Left ventricle myocardium superior (tissue), 1 donor: ENCODE data around the gene UBE2G2. TPM values are rescaled to one million over a fixed set of nuclear protein-coding genes. Genes with fewer than 3 reads are reported as not detected.

Experiments
- ATAC-seq: fragments of 200-7000 bp; cut with Tn5 transposase; one replicate; pipeline ENCODE4 v1.9.1; 2020; ENCODE audit warnings: mild to moderate bottlenecking, moderate library complexity
- DNase-seq: peaks from one replicate; pipeline ENCODE4 v3.0.0-alpha.2; 2020
- intact Hi-C: fragments of 100-400 bp; cut with micrococcal nuclease; formaldehyde crosslinking; loops from one replicate; pipeline ENCODE4 v1.11.0; 2022
- total RNA-seq: library from RNA; stranded (reverse); fragmentation: NEBNext Ultra II Directional; extraction: Animal tissue kit (Norgen Biotek cat#: 25700); gene quantifications from one replicate; pipeline ENCODE4 v1.2.1, GENCODE V29; 2021
- donor health status: DM: no; HTN: yes; CAD: no; lungs with severe emphysema.

Gene UBE2G2
- total RNA-seq, 1 donor from 2014 or later = 70.0 TPM

- intact Hi-C loops = no loop called here
- ATAC-seq (no peak), DNase-seq (no peak)
Measured at GRCh38 chr21:44773291-44773932, 28.2 kb downstream of the UBE2G2 start.

DNA sequence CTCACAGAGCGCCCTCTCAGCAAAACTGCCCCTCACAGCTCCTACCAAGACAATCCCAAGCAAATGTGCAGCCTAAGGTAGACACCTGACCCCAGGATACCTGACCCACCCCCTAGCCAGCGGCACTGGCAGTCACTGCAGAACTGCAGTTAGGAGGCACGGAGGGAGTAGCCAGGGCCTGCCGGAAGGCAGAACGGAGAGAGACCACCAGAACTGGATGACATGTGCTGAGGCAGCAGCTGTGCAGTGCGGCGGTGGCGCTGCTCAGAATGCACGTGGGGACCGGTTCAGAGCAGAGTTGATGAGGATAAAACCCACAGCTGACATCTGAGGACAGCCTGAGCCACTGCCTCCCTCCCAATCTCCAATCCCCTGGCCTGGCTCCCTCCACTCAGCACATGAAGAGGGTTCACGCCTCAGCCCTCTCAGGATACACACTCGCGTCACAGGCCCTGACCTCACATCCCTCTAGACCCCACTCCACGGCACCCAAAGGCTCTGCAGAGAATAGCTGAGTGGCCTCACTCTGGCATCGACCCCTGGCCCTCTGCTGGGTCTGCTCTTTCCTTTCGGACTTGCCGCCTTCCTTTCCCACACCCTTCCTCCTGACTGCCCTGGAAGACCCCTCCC, 29.6 kb downstream of the UBE2G2 start:
- ATAC-seq = no peak
- intact Hi-C loops = no loop called here
- no peak for DNase-seq

- intact Hi-C loops = no loop called here
- ATAC-seq (no peak), DNase-seq (no peak)
Measured at GRCh38 chr21:44767834-44768831, 33.5 kb downstream of the UBE2G2 start.

DNA sequence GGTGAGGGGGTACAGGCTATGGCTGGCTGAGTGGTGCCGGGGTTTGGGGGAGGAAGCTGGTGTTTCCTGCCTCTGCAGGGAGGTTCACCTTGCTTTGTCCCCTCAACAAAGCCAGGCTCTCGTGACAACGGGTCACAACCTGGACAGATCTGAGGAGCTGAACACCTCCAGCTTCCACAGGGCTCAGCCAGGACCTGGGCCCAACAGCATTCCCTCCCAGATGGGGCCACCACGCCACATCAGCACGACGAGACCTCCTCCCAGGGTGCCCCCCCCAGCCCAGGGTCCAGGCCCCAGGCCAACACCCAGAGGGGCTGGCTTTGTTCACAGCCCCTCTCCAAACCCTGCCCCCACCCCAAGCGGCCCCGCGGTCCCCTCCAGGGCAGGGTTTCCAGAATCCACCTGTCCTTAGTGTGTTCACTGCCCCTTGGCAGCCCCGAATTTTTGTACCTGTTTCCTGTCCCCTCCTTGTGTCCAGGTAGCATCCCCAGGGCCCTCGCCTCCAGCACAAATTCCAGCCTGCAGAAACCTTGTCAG, 34.7 kb downstream of the UBE2G2 start:
- intact Hi-C loops = no loop called here
- no peak for DNase-seq
- no peak for ATAC-seq

DNA sequence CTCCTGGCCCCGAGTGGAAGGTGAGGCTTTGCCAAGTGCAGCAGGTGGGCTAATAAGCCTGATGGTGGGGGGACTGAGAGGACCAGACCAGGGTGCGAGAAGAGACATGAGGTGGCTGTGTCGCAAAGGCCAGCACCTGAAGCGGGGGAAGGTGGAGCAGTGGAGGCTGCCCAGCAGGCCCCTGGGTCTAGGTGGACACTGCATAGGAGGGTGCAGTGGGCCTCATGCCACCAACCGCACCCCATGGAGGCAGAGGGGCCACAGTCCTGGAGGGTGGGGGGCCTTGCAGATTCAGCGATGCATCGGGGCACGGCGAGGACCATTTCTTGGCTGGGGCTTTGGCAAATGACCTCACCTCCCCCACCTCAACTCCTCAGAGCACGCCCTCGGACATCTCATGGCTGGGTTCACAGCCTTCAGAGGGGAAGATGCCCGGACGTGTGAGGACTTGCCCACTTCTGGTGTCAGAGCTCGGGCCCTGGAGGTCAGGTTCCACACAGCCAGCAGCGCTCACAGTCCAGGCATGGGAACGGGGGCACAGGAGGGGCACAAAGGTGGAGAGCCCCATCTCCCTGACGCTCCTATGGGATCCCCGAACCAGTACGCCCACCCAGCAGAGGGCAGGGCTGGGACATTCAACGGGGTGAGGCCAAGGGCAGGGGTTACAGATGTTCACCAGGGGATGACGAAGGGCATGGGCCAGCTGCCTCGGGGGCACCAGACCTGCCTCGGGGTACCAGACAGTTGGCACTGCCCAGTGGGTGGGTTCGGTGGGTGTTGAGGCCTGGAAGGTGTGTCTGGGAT, 35.4 kb downstream of the UBE2G2 start:
- DNase-seq (no peak), ATAC-seq (no peak)
- intact Hi-C loops = no loop called here

- intact Hi-C loops = no loop called here
- ATAC-seq = no peak
Measured at GRCh38 chr21:44765231-44766013, 36.2 kb downstream of the UBE2G2 start.

DNA sequence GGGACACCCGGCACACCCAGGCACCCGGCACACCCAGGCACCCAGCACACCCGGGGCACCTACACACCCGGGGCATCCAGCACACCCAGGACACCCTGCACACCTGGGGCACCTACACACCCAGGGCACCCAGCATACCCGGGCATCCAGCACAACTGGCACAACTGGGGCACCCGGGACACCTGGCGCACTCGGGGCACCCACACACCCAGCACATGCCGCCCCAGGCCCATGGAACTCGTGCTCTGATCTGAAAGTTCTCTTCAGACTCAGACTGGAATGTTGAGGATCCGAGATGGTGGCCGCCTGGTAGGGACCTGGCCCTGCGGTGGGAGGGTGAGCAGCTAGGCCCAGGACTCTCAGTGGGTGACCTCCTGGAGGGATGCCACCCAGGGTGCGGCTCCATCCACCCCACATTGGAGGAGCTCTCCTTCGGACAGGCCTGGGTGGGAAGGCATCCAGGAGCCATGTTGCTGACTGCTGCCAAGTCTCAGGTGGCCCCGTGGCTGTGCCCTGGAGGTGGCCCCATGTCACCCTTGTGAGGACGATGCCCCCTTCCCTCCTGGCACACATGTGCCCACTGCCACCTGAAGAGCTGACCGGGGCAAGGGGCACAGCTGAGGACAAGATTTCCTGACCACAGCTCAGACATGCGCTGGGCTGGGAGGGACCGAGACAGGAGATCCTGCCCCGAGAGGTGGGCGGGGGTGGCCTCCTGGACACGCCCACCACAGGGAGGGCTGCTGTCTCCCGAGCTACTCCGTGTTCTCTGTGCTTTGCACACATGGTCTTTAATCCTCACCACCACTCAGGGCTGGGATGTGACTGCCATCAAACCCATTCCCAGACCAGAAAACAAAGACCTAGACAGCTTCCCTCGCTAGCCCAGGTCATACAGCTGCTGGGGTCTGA, 37.0 kb downstream of the UBE2G2 start:
- intact Hi-C loops = no loop called here
- DNase-seq (no peak), ATAC-seq (no peak)

More at GRCh38 chr21:44765231-44766013, 36.2 kb downstream of the UBE2G2 start:
- DNase-seq = no peak

- intact Hi-C loops = no loop called here
- DNase-seq (no peak), ATAC-seq (no peak)
Measured at GRCh38 chr21:44763451-44764318, 37.9 kb downstream of the UBE2G2 start.

GRCh38 chr21:44763050-44763378, 38.6 kb downstream of the UBE2G2 start:
- DNase-seq (no peak), ATAC-seq (no peak)
- intact Hi-C loops = no loop called here

- DNase-seq (no peak), ATAC-seq (no peak)
- intact Hi-C loops = no loop called here
Measured at GRCh38 chr21:44762221-44763049, 39.2 kb downstream of the UBE2G2 start.

GRCh38 chr21:44761747-44762208, 39.8 kb downstream of the UBE2G2 start:
- intact Hi-C loops = no loop called here
- DNase-seq (no peak), ATAC-seq (no peak)

- no peak for ATAC-seq
- no peak for DNase-seq
- intact Hi-C loops = no loop called here
Measured at GRCh38 chr21:44761011-44761729, 40.5 kb downstream of the UBE2G2 start.

- ATAC-seq = no peak
Measured at GRCh38 chr21:44760376-44760775, 41.2 kb downstream of the UBE2G2 start.

GRCh38 chr21:44759628-44760285, 41.9 kb downstream of the UBE2G2 start:
- intact Hi-C loops = no loop called here
- ATAC-seq (no peak), DNase-seq (no peak)

More at GRCh38 chr21:44760376-44760775, 41.2 kb downstream of the UBE2G2 start:
- no peak for DNase-seq
- intact Hi-C loops = no loop called here
